ENCODE data around the gene AGMAT. TPM values are rescaled to one million over a fixed set of nuclear protein-coding genes. Genes with fewer than 3 reads are reported as not detected.

The AGMAT gene, protein sequence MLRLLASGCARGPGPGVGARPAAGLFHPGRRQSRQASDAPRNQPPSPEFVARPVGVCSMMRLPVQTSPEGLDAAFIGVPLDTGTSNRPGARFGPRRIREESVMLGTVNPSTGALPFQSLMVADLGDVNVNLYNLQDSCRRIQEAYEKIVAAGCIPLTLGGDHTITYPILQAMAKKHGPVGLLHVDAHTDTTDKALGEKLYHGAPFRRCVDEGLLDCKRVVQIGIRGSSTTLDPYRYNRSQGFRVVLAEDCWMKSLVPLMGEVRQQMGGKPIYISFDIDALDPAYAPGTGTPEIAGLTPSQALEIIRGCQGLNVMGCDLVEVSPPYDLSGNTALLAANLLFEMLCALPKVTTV
- total RNA-seq (ENCODE audit: unreplicated experiment) = 0.22 TPM
- long read RNA-seq = 0 reads

DNA sequence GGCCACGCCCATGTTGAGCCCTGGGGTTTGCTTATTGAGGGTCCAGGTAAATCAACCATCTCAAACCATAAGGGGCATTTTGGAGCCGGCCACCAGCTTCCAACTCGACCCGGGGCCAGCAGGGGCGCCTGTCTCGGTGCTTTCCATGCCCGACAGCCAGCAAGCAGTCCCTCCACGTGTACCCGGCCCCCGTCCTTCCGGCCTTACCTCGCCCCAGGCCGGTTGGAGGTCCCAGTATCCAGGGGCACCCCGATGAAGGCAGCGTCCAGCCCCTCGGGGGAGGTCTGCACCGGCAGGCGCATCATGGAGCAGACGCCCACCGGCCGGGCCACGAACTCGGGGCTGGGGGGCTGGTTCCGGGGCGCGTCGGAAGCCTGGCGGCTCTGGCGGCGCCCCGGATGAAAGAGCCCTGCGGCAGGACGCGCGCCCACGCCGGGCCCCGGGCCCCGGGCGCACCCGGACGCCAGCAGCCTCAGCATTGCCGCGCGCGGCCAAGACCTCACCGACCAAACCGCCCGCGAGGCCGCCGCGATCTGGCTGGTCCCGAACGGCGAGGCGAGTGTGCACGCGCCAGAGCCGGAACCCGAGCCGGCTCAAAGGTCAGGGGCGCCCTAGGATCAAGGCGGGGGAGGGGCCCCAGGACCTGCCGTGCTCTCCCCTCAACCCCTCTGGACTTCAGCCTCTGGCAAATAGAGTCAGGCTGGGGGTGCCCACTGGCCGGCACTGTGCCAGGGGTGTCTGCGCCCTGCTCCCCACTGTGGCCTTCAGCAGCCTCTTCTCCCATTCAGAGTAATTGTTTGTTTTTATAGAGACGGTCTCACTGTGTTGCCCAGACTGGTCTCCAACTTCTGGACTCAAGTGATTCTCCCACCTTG lies at the start of gene AGMAT:
Gene AGMAT (minus strand): TSS at position 563 of the 875 bp plus-strand sequence. CDS start 84 bp downstream, at position 479.
- Mint-ChIP-seq H3K4me1 (ENCODE audit: low read depth, unreplicated experiment) (no peaks in the 10 kb centered on the region), H3K27ac (ENCODE audit: unreplicated experiment) (no peak within 1 kb of the TSS), H3K36me3 (ENCODE audit: unreplicated experiment) (no peaks in the 10 kb centered on the region), H3K27me3 (ENCODE audit: unreplicated experiment) (peaks cover 2% of the 10 kb centered on the region), H3K4me3 (ENCODE audit: unreplicated experiment) (peak within 1 kb of the TSS; percentile 70), H3K9me3 (ENCODE audit: unreplicated experiment) (peaks cover 6% of the 10 kb centered on the region)
- DNase-seq = peak; percentile 70
- TF ChIP-seq, protein P1, sequence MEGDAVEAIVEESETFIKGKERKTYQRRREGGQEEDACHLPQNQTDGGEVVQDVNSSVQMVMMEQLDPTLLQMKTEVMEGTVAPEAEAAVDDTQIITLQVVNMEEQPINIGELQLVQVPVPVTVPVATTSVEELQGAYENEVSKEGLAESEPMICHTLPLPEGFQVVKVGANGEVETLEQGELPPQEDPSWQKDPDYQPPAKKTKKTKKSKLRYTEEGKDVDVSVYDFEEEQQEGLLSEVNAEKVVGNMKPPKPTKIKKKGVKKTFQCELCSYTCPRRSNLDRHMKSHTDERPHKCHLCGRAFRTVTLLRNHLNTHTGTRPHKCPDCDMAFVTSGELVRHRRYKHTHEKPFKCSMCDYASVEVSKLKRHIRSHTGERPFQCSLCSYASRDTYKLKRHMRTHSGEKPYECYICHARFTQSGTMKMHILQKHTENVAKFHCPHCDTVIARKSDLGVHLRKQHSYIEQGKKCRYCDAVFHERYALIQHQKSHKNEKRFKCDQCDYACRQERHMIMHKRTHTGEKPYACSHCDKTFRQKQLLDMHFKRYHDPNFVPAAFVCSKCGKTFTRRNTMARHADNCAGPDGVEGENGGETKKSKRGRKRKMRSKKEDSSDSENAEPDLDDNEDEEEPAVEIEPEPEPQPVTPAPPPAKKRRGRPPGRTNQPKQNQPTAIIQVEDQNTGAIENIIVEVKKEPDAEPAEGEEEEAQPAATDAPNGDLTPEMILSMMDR (IDR thresholded peaks at IDR 0.05; ENCODE audit: partially characterized antibody, unreplicated experiment) = peak; percentile 45

DNA sequence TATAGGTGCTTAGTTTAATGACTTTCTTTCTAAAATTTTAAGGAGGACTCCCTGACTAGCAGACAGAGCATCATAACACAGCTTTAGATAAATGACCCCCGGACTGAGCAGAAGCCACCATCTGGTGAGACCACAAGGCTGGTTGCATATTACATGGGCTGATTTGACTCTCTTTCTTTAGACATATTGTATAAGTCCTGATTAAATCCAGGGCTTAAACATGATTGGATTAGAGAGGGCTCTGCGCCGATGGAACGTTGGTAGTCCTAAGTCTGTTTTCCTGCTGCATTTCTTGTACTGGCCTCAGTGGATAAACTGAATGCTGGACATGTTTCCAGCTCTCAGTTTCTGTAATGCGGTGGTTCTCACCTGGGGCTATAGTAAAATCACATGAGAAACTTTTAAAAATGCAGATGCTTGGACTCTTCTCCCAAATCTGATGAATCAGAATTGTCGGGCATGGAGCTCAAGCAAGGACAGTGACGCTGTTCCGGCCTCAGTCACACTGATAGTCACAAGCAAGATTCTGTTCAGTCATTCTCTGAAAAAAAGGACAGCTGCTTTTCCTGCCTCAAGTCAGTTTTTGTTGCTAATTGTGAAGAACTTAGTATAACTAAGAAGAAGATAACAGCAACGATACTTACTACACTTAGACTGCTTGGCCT lies 49.0 kb upstream of the AGMAT start:
- DNase-seq = no peak
- TF ChIP-seq, protein P1 (IDR thresholded peaks at IDR 0.05; ENCODE audit: partially characterized antibody, unreplicated experiment) = no peak
- Mint-ChIP-seq H3K27ac (ENCODE audit: unreplicated experiment) (no peak overlapping the region), H3K4me1 (ENCODE audit: low read depth, unreplicated experiment) (peaks cover 1% of the 10 kb centered on the region), H3K27me3 (ENCODE audit: unreplicated experiment) (peaks cover 1% of the 10 kb centered on the region), H3K9me3 (ENCODE audit: unreplicated experiment) (no peaks in the 10 kb centered on the region), H3K4me3 (ENCODE audit: unreplicated experiment) (no peak overlapping the region), H3K36me3 (ENCODE audit: unreplicated experiment) (no peaks in the 10 kb centered on the region)

DNA sequence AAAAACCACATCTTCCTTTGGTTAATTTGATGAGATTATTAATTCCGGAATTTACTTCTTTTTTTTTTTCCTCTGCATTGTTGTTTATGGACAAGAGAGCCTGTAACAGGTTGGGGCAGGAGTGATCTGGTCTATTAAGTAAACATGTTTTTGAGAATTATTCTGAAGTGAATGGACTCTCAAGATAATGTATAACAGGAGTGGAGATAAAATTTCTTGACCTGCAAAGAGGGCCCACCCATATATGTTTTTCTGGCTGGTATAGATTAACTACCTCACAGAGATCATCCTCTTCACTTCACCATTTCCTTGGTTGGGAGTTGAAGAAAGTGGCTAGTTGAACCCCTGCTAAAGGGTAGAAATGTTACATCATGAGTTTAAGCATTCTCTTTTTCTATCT lies 43.2 kb upstream of the AGMAT start:
- TF ChIP-seq, protein P1 (IDR thresholded peaks at IDR 0.05; ENCODE audit: partially characterized antibody, unreplicated experiment) = no peak
- Mint-ChIP-seq H3K36me3 (ENCODE audit: unreplicated experiment) (no peaks in the 10 kb centered on the region), H3K9me3 (ENCODE audit: unreplicated experiment) (no peaks in the 10 kb centered on the region), H3K4me1 (ENCODE audit: low read depth, unreplicated experiment) (peaks cover 23% of the 10 kb centered on the region), H3K27me3 (ENCODE audit: unreplicated experiment) (no peaks in the 10 kb centered on the region), H3K4me3 (ENCODE audit: unreplicated experiment) (no peak overlapping the region), H3K27ac (ENCODE audit: unreplicated experiment) (no peak overlapping the region)
- DNase-seq = no peak

DNA sequence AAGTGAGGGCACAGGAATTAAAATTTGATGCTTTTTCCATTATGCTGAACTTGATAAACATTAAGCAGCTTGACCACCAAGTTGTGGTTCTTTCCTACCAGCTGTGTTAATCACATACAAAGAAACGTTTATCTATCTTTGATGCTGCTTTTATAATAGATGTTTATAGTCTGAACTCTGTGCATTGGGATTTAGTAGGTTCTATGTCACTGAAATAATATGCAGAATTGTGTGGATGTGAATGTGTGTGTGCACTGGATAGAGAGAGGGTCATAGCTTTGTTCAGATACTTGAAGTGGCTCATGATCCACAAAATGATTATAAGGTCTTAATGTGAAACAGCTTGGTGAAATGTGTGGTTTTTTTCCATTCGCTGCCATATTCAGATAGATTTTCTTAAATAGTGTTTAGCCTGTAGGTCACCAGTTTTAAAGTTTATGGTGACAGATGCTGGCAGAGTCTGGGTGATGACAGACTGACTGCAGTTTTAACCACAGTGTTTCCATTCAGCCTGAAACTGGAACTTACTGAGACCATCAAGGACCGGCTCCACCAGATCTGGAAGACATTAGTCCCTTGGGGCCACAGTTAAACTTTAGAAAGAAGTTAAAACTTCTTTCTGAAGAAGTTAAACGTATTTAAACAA lies 42.6 kb upstream of the AGMAT start:
- TF ChIP-seq, protein P1 (IDR thresholded peaks at IDR 0.05; ENCODE audit: partially characterized antibody, unreplicated experiment) = no peak
- H3K4me3 Mint-ChIP-seq (ENCODE audit: unreplicated experiment) = no peak overlapping the region
- H3K27ac Mint-ChIP-seq (ENCODE audit: unreplicated experiment) = peak overlapping the region; percentile 62

More for the DNA sequence above, 42.6 kb upstream of the AGMAT start:
- no peaks in the 10 kb centered on the region for H3K27me3 Mint-ChIP-seq (ENCODE audit: unreplicated experiment)
- H3K9me3 Mint-ChIP-seq (ENCODE audit: unreplicated experiment) = no peaks in the 10 kb centered on the region
- no peak for DNase-seq
- H3K36me3 Mint-ChIP-seq (ENCODE audit: unreplicated experiment) = no peaks in the 10 kb centered on the region
- H3K4me1 Mint-ChIP-seq (ENCODE audit: low read depth, unreplicated experiment) = peaks cover 23% of the 10 kb centered on the region
